Activated CD4-positive, alpha-beta memory T cell treated with anti-CD3 and anti-CD28 coated beads, Interleukin-2, amount 10 ng/mL, durations not matched to agents 7 days and 5 days (primary cell): ENCODE results near the gene PRKCH. TPM values are rescaled to one million over a fixed set of nuclear protein-coding genes. Genes with fewer than 3 reads are reported as not detected.
"Not testable (repeated sequence)": the region's sequence is repeated elsewhere in the genome, so short reads cannot be mapped to it uniquely, and the experiment has no call there.

Experiments
- CTCF ChIA-PET: fragments of 350-600 bp; sonication (Branson Sonifier 250); formaldehyde crosslinking; loops from one replicate; lab custom pipeline; 2021; ENCODE audit warnings: antibody characterized with exemption, inconsistent platforms; lab: Charles Lee
- POLR2A ChIA-PET: fragments of 350-600 bp; sonication (Branson Sonifier 250); formaldehyde crosslinking; loops from one replicate; lab custom pipeline; 2021; ENCODE audit warnings: antibody characterized with exemption; lab: Charles Lee
- DNase-seq: peaks from one replicate; pipeline ENCODE4 v3.0.0-alpha.2; 2020
- H3K27ac Mint-ChIP-seq: one replicate; pipeline ENCODE4 v1.8.0; 2021; ENCODE audit warnings: mild to moderate bottlenecking, mixed read lengths
- H3K27me3 Mint-ChIP-seq: one replicate; pipeline ENCODE4 v1.8.0; 2021; ENCODE audit warnings: mixed read lengths
- H3K36me3 Mint-ChIP-seq: one replicate; pipeline ENCODE4 v1.8.0; 2021; ENCODE audit warnings: low read depth, mixed read lengths
- H3K4me1 Mint-ChIP-seq: one replicate; pipeline ENCODE4 v1.8.0; 2021; ENCODE audit warnings: mixed read lengths
- H3K4me3 Mint-ChIP-seq: one replicate; pipeline ENCODE4 v1.8.0; 2021; ENCODE audit warnings: mild to moderate bottlenecking, mixed read lengths
- H3K9me3 Mint-ChIP-seq: one replicate; pipeline ENCODE4 v1.8.0; 2021; ENCODE audit warnings: mixed read lengths
- total RNA-seq, 2 experiments: library from RNA; stranded (reverse); gene quantifications; one replicate each; pipeline ENCODE4 v1.2.3, GENCODE V29; 2021

The PRKCH gene
- total RNA-seq, 2 experiments from 2014 or later, result 186 to 195 TPM

- DNase-seq, result no peak
- Mint-ChIP-seq H3K36me3 (peaks cover 72% of the 10 kb centered on the region), H3K27ac (no peak overlapping the region), H3K4me1 (peaks cover 73% of the 10 kb centered on the region), H3K4me3 (no peak overlapping the region), H3K27me3 (no peaks in the 10 kb centered on the region), H3K9me3 (no peaks in the 10 kb centered on the region)
- CTCF ChIA-PET, result interaction anchor here (1.1 kb wide), 1 partner anchor 104 kb away, joined by 3 read pairs; no protein-coding TSS in a partner anchor
- POLR2A ChIA-PET, result no interaction called here
Measured at GRCh38 chr14:61397615-61398014, 76.2 kb downstream of the PRKCH start.

- H3K36me3 Mint-ChIP-seq, result peaks cover 66% of the 10 kb centered on the region
- no peaks in the 10 kb centered on the region for H3K27me3 Mint-ChIP-seq
- ChIA-PET CTCF (interaction anchor here (1.1 kb wide), 1 partner anchor 105 kb away, joined by 3 read pairs; no protein-coding TSS in a partner anchor), POLR2A (interaction anchor here (0.9 kb wide), 1 partner anchor 37 kb away, joined by 3 read pairs; no protein-coding TSS in a partner anchor)
- H3K27ac Mint-ChIP-seq, result no peak overlapping the region
- H3K4me3 Mint-ChIP-seq, result no peak overlapping the region
- no peak for DNase-seq
- peaks cover 69% of the 10 kb centered on the region for H3K4me1 Mint-ChIP-seq
- no peaks in the 10 kb centered on the region for H3K9me3 Mint-ChIP-seq
Measured at GRCh38 chr14:61398221-61398620, 76.8 kb downstream of the PRKCH start.

GRCh38 chr14:61399365-61399764, 78.0 kb downstream of the PRKCH start:
- Mint-ChIP-seq H3K4me3 (no peak overlapping the region), H3K27me3 (no peaks in the 10 kb centered on the region), H3K4me1 (peaks cover 69% of the 10 kb centered on the region), H3K9me3 (no peaks in the 10 kb centered on the region), H3K27ac (no peak overlapping the region), H3K36me3 (peaks cover 55% of the 10 kb centered on the region)
- no peak for DNase-seq
- CTCF ChIA-PET, result interaction anchor here (0.6 to 1.5 kb wide), 2 partner anchors 57 to 224 kb away, joined by 3 to 5 read pairs; no protein-coding TSS in a partner anchor
- POLR2A ChIA-PET, result interaction anchor here (0.9 to 2.1 kb wide), 5 partner anchors 9 to 79 kb away, joined by 3 to 7 read pairs (median 3); no protein-coding TSS in a partner anchor

- Mint-ChIP-seq H3K4me3 (no peak overlapping the region), H3K27ac (peak overlapping the region; percentile 23), H3K36me3 (peaks cover 50% of the 10 kb centered on the region), H3K9me3 (no peaks in the 10 kb centered on the region), H3K27me3 (no peaks in the 10 kb centered on the region), H3K4me1 (peaks cover 75% of the 10 kb centered on the region)
- POLR2A ChIA-PET, result interaction anchor here (0.9 to 2.1 kb wide), 2 partner anchors 13 to 72 kb away, joined by 3 to 7 read pairs; no protein-coding TSS in a partner anchor
- CTCF ChIA-PET, result no interaction called here
- DNase-seq, result no peak
Measured at GRCh38 chr14:61401461-61401860, 80.1 kb downstream of the PRKCH start.

- H3K27me3 Mint-ChIP-seq, result no peaks in the 10 kb centered on the region
- peak overlapping the region; percentile 88 for H3K27ac Mint-ChIP-seq
- DNase-seq, result peak; percentile 40
- CTCF ChIA-PET, result interaction anchor here (0.5 to 1.8 kb wide), 6 partner anchors 9 to 434 kb away, joined by 3 to 11 read pairs (median 4); no protein-coding TSS in a partner anchor
- H3K4me1 Mint-ChIP-seq, result peaks cover 72% of the 10 kb centered on the region
- no peaks in the 10 kb centered on the region for H3K9me3 Mint-ChIP-seq
- H3K36me3 Mint-ChIP-seq, result peaks cover 42% of the 10 kb centered on the region
- POLR2A ChIA-PET, result interaction anchor here (0.7 to 2.0 kb wide), 22 partner anchors 9 to 99 kb away, joined by 3 to 10 read pairs (median 4); partner anchors contain the start of gene PRKCH
- H3K4me3 Mint-ChIP-seq, result peak overlapping the region; percentile 28
Measured at GRCh38 chr14:61403411-61403810, 82.0 kb downstream of the PRKCH start.

GRCh38 chr14:61404637-61405036, 83.3 kb downstream of the PRKCH start:
- H3K36me3 Mint-ChIP-seq, result peaks cover 45% of the 10 kb centered on the region
- no peaks in the 10 kb centered on the region for H3K27me3 Mint-ChIP-seq
- H3K9me3 Mint-ChIP-seq, result no peaks in the 10 kb centered on the region
- ChIA-PET CTCF (no interaction called here), POLR2A (interaction anchor here (1.5 kb wide), 1 partner anchor 47 kb away, joined by 5 read pairs; no protein-coding TSS in a partner anchor)
- peak overlapping the region; percentile 17 for H3K27ac Mint-ChIP-seq
- no peak overlapping the region for H3K4me3 Mint-ChIP-seq
- DNase-seq, result no peak
- peaks cover 74% of the 10 kb centered on the region for H3K4me1 Mint-ChIP-seq

GRCh38 chr14:61406198-61406597, 84.8 kb downstream of the PRKCH start:
- Mint-ChIP-seq H3K36me3 (peaks cover 52% of the 10 kb centered on the region), H3K4me3 (no peak overlapping the region), H3K27me3 (no peaks in the 10 kb centered on the region), H3K9me3 (no peaks in the 10 kb centered on the region), H3K4me1 (peaks cover 64% of the 10 kb centered on the region), H3K27ac (peak overlapping the region; percentile 35)
- ChIA-PET CTCF (no interaction called here), POLR2A (interaction anchor here (1.2 kb wide), 1 partner anchor 13 kb away, joined by 3 read pairs; no protein-coding TSS in a partner anchor)
- DNase-seq, result no peak

GRCh38 chr14:61406675-61407074, 85.3 kb downstream of the PRKCH start:
- H3K9me3 Mint-ChIP-seq, result no peaks in the 10 kb centered on the region
- CTCF ChIA-PET, result no interaction called here
- H3K27me3 Mint-ChIP-seq, result no peaks in the 10 kb centered on the region
- peaks cover 52% of the 10 kb centered on the region for H3K36me3 Mint-ChIP-seq
- POLR2A ChIA-PET, result interaction anchor here (1.2 kb wide), 1 partner anchor 13 kb away, joined by 3 read pairs; no protein-coding TSS in a partner anchor
- DNase-seq, result no peak
- peak overlapping the region; percentile 1 for H3K4me3 Mint-ChIP-seq
- H3K27ac Mint-ChIP-seq, result peak overlapping the region; percentile 54
- peaks cover 59% of the 10 kb centered on the region for H3K4me1 Mint-ChIP-seq

- DNase-seq, result no peak
- ChIA-PET POLR2A (interaction anchor here (0.7 to 1.5 kb wide), 4 partner anchors 8 to 87 kb away, joined by 3 to 4 read pairs (median 3); partner anchors contain the start of gene PRKCH), CTCF (no interaction called here)
- H3K4me3 Mint-ChIP-seq, result no peak overlapping the region
- peaks cover 51% of the 10 kb centered on the region for H3K4me1 Mint-ChIP-seq
- no peaks in the 10 kb centered on the region for H3K27me3 Mint-ChIP-seq
- peaks cover 51% of the 10 kb centered on the region for H3K36me3 Mint-ChIP-seq
- no peaks in the 10 kb centered on the region for H3K9me3 Mint-ChIP-seq
- H3K27ac Mint-ChIP-seq, result no peak overlapping the region
Measured at GRCh38 chr14:61408498-61408897, 87.1 kb downstream of the PRKCH start.

- no peak overlapping the region for H3K4me3 Mint-ChIP-seq
- ChIA-PET CTCF (interaction anchor here (0.6 kb wide), 1 partner anchor 424 kb away, joined by 3 read pairs; no protein-coding TSS in a partner anchor), POLR2A (interaction anchor here (0.9 kb wide), 1 partner anchor 11 kb away, joined by 5 read pairs; no protein-coding TSS in a partner anchor)
- DNase-seq, result no peak
- H3K36me3 Mint-ChIP-seq, result peaks cover 47% of the 10 kb centered on the region
- H3K27me3 Mint-ChIP-seq, result no peaks in the 10 kb centered on the region
- no peak overlapping the region for H3K27ac Mint-ChIP-seq
- peaks cover 40% of the 10 kb centered on the region for H3K4me1 Mint-ChIP-seq
- no peaks in the 10 kb centered on the region for H3K9me3 Mint-ChIP-seq
Measured at GRCh38 chr14:61409782-61410181, 88.4 kb downstream of the PRKCH start.

GRCh38 chr14:61415934-61416333, 94.6 kb downstream of the PRKCH start:
- POLR2A ChIA-PET, result interaction anchor here (1.5 to 1.9 kb wide), 2 partner anchors 8 to 13 kb away, joined by 3 to 4 read pairs; no protein-coding TSS in a partner anchor
- H3K4me1 Mint-ChIP-seq, H3K4me3 Mint-ChIP-seq, DNase-seq, H3K27me3 Mint-ChIP-seq, CTCF ChIA-PET, H3K9me3 Mint-ChIP-seq: not testable (repeated sequence)
- H3K27ac Mint-ChIP-seq, result peak overlapping the region; percentile 62
- peaks cover 30% of the 10 kb centered on the region for H3K36me3 Mint-ChIP-seq

GRCh38 chr14:61416591-61416990, 95.2 kb downstream of the PRKCH start:
- Mint-ChIP-seq H3K27ac (peak overlapping the region; percentile 62), H3K27me3 (no peaks in the 10 kb centered on the region), H3K4me1 (peaks cover 3% of the 10 kb centered on the region), H3K36me3 (peaks cover 26% of the 10 kb centered on the region), H3K9me3 (no peaks in the 10 kb centered on the region), H3K4me3 (no peak overlapping the region)
- CTCF ChIA-PET, result no interaction called here
- POLR2A ChIA-PET, result interaction anchor here (1.0 to 1.9 kb wide), 5 partner anchors 9 to 82 kb away, joined by 3 to 4 read pairs (median 4); no protein-coding TSS in a partner anchor
- no peak for DNase-seq

- ChIA-PET CTCF (no interaction called here), POLR2A (interaction anchor here (1.0 to 1.9 kb wide), 5 partner anchors 9 to 82 kb away, joined by 3 to 4 read pairs (median 4); no protein-coding TSS in a partner anchor)
- Mint-ChIP-seq H3K36me3 (peaks cover 25% of the 10 kb centered on the region), H3K27ac (peak overlapping the region; percentile 62), H3K4me3 (no peak overlapping the region), H3K27me3 (no peaks in the 10 kb centered on the region), H3K4me1 (peaks cover 6% of the 10 kb centered on the region), H3K9me3 (no peaks in the 10 kb centered on the region)
- DNase-seq, result no peak
Measured at GRCh38 chr14:61417141-61417540, 95.8 kb downstream of the PRKCH start.
